GM19324 (cell line): ENCODE measurements around the gene RAI14.

ENCODE experiments used
- ATAC-seq: cut with Tn5 transposase; IDR thresholded peaks from one replicate; pipeline ENCODE4 v1.9.1; 2021; ENCODE audit warnings: mild to moderate bottlenecking, moderate library complexity; ENCODE audit not compliant: unreplicated experiment, low FRiP score

The RAI14 gene

DNA sequence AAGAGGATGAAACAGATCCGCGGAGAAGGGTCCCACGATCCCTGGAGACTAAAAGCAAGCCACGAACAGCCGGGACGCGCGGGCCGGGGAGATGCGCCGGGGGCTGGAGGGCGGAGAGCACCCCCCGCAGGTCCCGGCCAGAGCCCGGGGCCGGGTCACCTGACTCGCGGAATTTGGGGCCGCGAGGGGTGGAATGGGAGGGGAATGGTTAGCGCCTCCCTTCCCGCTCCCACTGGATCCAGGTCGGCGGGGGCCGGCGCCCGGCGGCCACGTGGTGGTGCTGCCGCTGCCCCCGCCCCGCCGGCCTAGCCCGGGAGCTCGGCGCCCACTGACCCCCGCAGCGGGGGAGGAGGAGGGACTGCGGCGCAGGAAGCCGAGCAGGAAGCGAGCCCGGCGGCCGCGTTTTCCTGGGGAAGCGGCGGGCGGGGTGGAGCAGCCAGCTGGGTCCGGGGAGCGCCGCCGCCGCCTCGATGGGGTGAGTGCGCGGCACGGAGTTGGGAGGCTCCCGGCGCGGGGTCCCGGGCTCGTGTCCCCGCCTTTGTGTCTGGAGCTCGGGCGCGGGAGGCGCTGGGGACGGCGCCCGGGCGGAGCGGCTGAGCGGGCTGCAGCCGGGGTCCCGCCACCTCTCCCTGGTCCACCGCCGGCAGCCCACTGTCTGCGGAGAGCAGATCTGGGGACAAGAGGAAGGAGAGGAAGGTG, at the start of gene RAI14:
RAI14 (plus strand) TSS at position 328 of the 699 bp plus-strand sequence. CDS start 30,592 bp downstream, outside the sequence.
- ATAC-seq, result no peak

DNA sequence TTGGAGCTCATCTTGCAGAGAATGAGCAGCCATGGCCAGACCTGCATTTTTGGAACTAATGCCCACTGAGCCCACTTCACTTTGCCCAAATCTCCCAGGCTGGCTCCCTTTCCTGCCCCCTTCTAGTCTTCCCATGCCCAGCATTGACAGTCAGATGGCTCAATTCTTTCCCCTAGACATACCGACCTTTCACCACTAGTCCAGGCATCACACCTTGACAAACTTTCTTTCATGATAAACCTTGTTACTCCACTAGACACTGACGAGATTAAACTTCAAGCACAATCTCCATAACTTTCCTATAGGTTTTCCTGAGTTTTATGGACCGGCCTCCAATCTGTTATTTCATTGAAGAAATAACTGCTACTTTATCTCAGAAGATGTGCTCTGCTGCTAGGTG, 47.8 kb upstream of the RAI14 start:
- no peak for ATAC-seq

DNA sequence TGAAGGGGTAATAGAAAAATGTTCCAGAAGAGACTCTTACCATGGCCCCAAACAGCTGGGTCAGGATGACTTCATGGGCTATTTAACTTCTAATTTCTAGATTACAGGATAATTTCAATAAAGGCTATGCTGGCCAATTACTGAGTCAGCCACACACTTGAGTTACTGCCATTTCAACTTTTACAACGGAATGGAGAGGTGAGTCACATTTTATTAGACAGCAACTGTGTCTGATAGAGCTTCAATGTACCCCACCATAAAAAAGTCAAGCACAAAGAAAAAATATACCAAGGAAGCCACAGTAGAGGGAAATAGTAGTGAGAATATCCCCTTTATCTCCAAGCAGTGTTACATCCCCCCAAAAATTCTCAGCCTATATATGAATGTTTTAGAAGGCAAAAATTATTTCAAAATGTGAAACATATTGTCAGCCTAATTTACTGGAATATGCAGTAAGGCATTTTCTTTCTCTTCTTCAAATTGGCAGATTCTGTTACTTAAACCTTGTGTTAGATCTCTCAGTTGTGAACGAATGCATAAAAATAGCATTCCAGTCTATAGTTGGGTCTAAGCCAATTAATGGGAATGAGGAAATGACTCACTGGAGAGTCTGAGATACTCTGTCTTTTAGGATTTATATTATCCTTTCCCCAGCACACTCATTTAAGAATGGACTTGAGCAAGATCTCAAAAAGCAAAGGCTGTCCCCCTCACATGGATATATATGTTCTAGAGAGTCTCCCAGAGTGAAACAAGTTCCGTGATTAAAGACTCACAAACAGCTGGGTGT, 47.1 kb upstream of the RAI14 start:
- ATAC-seq, result no peak

DNA sequence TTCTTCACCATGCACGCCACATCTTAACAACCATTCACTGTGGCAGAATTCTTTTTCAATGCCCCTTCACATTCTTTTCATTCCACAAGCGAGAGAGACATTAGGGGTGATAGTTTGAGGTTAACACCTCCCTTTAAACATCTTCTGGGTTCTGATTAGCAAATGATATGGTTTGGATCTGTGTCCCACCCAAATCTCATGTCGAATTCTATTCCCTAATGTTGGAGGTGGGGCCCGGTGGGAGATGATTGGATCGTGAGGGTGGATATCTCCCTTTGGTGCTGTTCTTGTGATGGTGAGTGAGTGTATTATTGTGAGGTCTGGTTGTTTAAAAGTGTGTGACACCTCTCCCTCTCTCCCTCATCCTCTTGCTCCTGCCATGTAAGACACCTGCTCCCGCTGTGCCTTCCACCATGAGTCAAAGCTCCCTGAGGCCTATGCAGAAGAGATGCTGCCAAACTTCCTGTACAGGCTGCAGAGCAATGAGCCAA, 46.1 kb upstream of the RAI14 start:
- ATAC-seq, result no peak

DNA sequence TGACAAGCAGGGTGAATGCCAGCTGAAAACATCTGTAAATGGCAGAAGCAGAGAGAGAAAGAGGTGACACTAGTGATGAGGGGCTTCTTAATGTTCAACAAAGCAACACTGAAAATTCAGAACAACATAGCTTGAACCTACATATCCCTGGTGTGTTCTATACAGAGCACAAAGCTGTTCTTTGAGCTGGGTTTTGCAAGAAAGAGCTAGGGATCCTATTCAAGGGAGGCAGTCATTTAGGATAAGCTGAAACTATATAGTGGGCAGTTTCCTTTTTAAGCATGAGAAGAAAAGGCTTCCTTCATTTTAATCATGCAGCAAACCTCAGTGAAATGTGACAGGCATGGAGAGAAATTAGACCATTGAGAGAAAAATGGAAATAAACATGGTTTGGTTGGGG, 45.6 kb upstream of the RAI14 start:
- no peak for ATAC-seq

DNA sequence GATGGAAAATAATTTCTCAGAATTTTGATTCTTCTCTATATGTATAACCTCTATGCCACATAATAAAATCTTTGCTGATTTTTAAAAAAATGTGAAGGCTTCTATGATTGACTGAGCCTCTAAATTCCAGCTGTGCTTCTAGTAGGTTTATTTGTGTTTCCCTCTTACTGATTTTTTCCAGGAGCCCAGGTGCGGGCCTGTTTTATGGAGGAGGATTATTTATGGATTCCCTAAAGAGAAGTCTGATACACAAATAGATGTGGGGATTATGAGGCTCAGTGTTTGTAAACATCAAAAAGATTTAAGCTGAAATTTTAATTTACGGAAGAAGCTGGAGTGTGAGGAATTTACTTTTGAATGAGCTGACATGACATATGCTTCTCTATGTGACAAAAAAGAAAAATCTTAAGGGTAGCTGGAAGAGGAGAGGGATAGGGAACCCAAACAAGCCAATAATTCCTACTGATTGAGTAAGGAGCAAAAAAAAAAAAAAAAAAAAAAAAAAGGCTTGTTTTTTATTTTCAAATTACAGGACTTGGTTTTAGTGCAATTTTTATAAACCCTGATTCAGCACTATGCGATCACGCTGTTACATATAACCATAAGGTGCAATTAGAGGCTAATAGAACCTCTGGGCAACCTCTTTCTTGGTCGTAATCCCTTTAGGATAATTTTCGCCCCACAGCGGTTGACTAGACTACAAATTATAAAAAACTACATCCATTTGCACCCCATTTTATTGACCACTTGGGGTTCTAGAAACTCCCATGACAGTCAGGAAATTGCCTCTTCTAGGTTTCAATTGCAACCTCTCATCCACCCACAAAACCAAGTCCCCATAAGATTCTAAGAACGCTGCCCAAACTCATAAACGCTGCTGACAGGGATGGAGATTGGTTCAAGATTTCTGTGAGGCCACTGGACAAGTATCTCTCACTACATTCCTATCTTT, 44.4 kb upstream of the RAI14 start:
- no peak for ATAC-seq

DNA sequence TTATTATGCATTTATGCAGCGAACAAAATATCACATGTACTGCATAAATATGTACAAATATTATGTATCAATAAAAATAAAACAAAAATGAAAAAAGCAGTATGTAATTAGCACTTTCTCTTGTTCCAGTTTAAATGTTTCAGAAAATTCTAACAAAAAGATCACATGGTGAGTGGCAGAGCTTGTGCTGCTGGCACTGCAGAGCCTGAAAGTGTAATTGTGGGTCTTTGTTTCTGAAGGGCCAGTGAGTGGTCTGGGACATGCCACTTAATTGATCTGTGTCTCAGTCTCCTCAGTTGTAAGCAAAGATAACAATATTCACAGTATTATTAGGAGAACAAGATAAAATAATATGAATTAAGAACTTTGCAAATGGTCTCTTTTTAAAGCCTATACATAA, 39.5 kb upstream of the RAI14 start:
- ATAC-seq, result no peak

DNA sequence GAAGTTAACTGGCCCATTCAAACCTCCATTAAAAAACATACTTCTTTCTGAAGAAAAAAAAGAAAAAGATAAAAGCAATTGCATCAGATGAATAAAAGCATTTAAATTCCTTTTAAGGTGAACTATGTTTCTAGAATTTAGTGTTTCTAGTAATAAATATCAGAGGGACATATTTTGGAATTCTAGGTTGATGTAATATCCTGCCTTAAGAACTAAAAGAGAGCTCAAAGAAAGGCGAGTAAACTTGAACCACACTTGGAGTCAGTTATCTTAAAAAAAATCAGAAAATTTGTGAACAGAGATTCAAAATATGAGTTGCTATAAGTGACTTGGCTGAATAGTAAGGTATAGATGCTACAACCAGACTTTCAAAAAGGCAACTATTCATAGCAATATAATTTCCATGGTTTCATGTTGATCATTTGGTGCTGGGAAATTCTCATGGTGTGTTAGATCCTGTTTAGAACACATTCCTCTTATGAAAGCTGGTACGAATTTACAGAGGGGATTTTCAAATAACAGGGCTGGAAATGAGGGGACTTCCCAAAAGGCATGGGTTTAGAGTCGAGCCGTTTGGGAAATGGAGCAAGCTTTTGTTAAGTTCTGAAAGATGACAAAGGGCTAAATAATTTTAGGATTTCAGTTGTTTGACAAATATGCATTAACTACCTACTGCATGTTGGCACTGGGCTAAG, 37.6 kb upstream of the RAI14 start:
- no peak for ATAC-seq

DNA sequence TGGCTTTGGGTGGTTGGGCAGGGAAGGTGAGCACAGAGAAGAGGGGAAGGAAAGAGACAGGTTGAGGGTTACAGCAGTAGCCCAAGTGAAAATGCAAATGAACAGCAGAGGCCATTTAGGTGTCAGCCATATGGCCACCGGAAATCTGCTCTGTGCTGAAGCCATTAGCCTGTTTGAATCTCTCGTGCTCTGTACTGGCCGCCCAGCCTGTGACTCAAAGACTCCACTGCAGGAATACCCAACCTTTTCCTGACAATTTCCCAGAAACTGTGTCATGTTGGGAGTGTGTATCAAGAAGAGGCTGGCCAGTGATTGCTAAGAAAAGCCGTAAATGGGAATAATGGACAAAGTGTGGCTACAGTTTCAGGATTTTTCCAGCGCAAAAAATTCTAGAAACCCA, 35.9 kb upstream of the RAI14 start:
- ATAC-seq, result no peak

DNA sequence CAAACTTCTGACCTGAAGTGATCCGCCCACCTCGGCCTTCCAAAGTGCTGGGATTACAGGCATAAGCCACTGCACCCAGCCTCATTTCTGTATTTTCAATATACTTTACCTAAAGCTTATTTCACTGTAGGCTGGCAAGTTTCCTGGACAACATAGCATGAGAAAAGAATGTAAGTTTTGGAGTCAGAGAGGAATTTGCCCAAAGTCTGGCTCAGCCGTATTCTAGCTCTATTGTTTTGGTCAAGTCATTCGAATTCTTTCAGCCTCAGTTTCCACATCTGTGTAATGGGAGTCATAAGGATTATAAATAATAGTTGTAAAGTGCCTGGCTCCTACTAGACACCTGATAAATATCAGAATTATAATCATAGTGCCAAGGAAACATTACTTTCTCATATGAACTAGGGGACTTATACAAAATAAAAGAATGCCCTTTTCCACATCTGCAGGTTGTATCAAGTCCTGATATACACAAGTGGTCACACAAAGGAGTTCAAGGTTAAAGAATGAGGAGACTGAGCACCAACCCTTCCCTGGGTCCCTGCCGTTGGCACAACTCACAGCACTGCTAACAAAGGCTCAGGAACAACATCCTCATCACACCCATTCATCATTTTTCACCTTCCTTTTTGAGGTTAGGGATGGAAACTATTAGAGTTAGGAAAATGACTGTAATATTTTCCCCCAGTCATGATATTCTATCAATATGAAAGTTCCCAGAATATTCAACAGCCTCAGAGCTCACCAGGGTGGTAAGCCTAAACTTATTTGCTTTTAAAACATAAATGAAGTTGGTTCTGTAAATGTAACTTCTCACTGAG, 34.6 kb upstream of the RAI14 start:
- ATAC-seq, result no peak

DNA sequence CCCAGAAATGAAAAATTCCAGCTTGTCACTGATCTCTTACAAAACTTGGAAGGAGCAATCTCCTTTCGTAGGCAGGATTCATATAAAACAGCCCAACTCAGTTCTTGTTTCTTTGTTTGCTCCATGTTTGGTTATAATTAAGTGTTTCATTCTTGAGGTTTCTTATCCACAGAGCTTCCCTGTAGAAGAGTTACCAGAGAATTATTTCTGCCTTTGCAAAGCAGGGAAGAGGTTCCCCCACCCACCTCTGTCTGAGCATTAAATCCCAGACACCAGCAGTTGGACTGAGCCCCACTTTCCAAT, 34.1 kb upstream of the RAI14 start:
- no peak for ATAC-seq

DNA sequence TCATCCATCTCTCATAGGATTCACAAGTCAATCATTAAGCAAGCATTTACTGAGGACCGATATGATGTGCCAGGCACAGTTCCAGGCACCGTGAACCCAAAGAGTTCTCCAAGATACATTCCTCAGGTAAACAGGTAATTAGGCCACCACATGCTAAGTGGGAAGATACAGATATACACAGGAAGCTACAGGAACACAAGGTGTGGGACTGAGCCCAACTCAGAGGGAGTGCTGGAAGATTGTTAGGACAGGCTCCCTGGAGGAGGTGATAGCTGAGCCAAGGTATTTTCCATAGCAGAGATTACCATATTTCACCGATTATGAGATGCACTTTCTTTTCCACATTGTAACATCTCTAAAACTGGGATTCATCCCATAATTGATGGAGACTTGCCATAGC, 31.4 kb upstream of the RAI14 start:
- ATAC-seq, result no peak

DNA sequence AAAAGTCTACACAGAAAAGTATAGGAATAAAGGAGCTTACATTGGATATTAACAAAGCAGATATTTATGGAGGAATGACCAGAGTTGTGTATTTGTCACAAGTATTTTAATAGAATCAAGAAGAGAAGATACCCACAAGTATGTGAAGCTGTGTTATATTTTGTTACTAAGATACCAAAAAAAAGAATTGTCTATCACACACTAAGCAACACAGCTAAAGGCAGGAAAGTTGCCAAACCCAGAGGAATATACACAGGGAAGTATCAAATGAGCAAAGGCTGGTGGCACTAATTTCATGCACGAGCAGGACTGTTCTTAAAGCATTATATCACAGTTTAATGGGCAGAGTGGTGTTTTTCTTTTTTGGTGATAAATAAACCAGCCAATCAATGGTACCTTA, 30.9 kb upstream of the RAI14 start:
- ATAC-seq, result no peak

DNA sequence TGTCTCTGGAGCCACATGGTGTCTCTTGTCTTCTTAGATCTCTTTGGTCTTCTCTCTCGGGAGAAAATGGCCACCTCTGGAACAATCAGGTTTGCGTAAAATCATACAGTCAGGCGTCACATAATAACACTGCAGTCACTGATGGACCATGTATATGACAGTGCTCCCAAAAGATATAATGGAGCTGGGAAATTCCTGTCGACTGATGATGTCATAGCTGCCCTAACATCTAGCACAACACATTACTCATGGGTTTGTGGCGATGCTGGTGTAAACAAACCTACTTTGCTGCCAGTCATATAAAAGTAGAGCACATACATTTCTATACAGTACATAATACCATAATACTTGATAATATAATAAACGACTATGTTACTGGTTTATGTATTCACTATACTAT, 30.1 kb upstream of the RAI14 start:
- ATAC-seq, result no peak

DNA sequence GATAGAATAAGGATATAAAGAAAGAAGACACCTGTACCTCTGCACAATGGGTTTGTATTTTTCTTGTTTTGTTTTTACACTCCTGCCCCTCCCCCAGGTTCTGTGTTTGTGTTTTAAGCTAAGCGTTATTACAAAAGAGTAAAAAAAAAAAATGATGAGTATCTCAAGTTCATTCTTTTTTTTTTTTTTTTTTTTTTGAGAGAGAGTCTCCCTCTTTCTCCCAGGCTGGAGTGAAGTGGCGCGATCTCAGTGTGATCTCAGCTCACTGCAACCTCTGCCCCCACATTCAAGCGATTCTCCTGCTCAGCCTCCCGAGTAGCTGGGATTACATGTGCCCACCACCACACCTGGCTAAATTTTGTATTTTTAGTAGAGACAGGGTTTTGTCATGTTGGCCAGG, 29.4 kb upstream of the RAI14 start:
- no peak for ATAC-seq

DNA sequence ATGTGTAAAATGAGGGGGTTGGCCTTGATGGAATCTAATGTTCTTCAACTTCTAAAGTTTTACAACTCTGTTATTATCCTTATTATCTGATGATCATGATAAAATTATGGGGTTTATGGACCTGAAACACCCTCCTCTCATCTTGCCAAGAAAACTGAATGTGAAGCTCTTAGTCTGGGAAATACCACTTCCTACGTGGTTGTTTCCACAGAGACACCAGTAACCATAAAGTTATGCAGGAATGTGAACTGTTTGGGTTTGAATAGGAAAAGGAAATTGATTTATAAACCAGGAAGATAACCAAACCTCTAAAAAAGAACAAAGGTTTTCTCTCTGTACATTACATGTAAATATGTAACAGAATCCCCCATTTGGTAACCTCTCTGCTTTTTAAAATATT, 28.3 kb upstream of the RAI14 start:
- ATAC-seq, result no peak

DNA sequence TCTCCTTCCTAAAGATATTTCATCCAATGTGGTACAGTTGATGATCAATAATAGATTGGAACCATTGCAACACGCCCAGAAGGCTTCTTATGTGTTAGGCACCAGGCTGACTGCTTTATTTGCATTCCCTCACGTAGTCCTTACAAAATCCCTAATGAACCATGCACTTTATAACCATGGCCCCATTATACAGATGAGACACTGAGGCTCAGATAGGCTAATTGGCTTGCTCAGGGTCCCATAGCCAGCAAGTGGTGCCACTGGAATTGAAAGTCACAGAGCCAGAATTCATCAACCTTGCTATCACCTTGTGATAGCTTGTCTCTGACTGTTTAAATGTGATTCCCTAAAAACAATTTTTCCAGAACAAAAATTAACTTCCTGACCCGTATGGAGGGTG, 27.8 kb upstream of the RAI14 start:
- ATAC-seq, result no peak

DNA sequence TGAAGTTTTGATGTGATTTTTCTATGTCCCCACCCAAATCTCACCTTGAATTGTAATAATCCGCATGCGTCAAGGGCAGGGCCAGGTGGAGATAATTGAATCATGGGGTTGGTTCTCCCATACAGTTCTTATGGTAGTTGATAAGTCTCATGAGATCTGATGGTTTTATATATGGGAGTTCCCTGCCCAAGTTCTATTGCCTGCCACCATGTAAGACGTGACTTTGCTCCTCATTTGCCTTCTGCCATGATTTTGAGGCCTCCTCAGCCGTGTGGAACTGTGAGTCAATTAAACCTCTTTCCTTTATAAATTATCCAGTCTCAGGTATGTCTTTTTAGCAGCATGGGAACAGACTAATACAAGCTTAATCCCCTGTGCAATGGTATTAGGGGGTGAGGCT, 25.5 kb upstream of the RAI14 start:
- ATAC-seq, result no peak

DNA sequence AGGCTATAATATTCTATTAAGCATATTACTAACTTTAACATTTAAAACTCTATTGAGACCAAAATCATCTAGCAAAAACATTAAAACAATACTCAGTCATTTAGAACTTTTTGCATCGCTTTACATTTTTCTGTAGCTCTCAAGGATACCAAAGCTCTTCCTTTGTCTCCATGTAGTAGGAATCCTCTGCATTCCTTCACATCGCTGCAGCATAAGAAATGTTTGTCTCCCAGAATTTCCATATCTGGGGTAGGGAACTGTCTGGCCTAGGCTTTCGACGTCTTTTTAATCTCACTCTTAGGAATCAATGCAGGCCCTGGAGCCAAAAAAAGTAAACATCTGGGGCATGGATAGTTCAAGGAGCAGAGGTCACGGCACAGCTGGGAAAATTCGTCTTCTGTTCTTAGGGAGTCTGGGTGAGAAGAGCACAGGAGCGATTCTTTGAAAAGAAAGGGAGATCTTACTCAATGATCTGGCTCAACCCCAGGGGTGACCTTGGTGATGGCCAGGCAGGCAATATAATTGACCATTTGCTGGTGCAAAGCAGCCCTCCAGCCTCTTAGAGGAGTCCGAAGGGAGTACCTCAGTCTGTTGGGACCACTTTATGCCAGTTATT, 23.2 kb upstream of the RAI14 start:
- ATAC-seq, result no peak
